ENCODE data around the gene STXBP1.

DNA sequence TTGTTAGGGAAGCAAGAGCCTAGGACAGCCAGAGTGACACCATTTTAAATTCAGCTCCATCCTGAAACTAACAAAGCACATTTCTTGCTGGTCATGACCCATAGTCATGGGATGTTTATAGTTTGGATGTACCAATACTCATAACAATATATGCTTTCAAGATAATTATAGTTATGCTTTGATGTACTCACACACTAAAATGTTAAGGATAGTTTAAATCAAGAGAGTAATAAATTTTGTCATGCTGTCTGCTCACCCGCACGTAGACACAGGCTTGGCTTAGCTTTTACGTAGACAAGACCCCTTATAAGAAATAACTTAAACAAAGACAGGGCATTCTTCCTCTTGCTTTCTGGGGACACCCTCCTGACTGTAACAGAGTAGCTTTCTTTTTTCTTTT is 8.9 kb upstream of the STXBP1 start:
- TF ChIP-seq POLR2A (IDR thresholded peaks at IDR 0.05) = no peak
- TF ChIP-seq, protein P1, sequence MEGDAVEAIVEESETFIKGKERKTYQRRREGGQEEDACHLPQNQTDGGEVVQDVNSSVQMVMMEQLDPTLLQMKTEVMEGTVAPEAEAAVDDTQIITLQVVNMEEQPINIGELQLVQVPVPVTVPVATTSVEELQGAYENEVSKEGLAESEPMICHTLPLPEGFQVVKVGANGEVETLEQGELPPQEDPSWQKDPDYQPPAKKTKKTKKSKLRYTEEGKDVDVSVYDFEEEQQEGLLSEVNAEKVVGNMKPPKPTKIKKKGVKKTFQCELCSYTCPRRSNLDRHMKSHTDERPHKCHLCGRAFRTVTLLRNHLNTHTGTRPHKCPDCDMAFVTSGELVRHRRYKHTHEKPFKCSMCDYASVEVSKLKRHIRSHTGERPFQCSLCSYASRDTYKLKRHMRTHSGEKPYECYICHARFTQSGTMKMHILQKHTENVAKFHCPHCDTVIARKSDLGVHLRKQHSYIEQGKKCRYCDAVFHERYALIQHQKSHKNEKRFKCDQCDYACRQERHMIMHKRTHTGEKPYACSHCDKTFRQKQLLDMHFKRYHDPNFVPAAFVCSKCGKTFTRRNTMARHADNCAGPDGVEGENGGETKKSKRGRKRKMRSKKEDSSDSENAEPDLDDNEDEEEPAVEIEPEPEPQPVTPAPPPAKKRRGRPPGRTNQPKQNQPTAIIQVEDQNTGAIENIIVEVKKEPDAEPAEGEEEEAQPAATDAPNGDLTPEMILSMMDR (IDR thresholded peaks at IDR 0.05) = no peak
- TF ChIP-seq EP300 (IDR thresholded peaks at IDR 0.05) = no peak

Data from stomach (tissue), 4 donors.